Posterior vena cava (tissue), 2 donors: ENCODE results near the gene TLE7. TPM values are rescaled to one million over a fixed set of nuclear protein-coding genes. Genes with fewer than 3 reads are reported as not detected.

Experiments
- DNase-seq: peaks from one replicate; pipeline ENCODE4 v3.0.0-alpha.2; 2020; ENCODE audit warnings: low spot score
- intact Hi-C, 2 donors: fragments of 100-400 bp; cut with DNase I; formaldehyde crosslinking; loops; one replicate each; pipeline versions ENCODE4 v1.14.1 to v1.14.2; 2022 to 2023
- total RNA-seq, 2 donors: library from RNA; stranded (reverse); fragmentation: NEBNext Ultra II Directional; extraction: Animal tissue kit (Norgen Biotek cat#: 25700); gene quantifications; one replicate each; pipeline ENCODE4 v1.2.1, GENCODE V29; 2021
- donor health status: DM: yes; HTN: yes; CAD: no.
- donor health status: DM: yes; HTN: yes; CAD: no.

The TLE7 gene
- total RNA-seq, 2 donors from 2014 or later, result not detected

DNA sequence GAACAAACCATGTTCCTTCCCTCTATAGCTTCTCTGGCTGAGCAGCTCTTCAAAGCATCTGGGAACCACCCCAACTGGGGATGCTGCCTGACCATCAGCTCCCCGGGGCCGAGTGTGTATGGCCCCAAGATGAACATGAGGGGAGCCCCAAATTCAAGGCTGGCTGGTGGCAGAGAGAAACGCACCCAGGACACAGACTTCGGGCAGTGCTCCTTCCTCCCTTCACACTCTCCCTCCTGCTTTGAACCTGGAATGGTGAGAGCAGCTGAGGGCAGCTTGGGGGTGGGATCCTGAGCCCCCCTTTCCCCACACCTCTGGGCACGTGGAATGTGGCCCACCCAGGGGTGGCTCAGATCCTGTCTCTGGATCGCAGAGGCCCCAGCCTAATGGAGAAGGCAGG, 17.2 kb downstream of the TLE7 start:
- peak; percentile 38 for DNase-seq
- intact Hi-C loops, result no loop called here

DNA sequence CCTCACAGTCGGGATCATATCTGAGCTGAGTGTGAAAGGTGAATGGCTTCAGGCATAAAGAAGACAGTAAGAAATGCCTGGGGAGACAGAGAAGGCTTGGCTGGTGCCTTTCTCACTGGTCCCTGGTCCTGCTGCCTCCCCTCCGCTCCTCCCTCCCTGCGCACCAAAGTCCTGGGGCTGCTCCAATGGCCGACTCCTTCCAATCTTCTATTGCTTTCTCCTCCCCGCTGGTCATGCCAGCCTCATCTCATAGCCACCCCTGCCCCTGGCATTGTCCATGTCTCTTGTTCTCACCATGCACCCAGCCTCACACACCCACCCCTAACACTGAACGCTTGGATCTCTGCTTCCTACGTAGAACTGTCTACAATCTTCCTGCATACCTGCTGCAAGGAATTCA, 18.0 kb downstream of the TLE7 start:
- peak; percentile 56 for DNase-seq
- intact Hi-C loops, result no loop called here

DNA sequence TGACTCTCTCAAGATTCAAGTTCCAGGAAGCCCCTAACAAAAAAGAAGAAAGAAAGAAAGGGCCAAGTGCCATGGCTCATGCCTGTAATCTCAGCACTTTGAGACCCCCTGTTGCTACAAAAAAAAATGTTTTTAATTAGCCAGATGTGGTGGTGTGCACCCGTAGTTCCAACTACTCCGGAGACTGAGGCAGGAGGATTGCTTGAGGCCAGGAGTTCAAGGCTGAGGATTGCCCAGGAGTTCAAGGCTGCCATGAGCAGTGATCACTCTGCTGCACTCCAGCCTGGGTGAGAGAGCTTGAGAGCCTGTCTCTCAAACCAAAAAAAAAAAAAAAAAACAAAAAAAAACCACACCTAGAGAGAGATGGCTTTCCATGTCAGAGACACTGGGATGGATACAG, 18.8 kb downstream of the TLE7 start:
- DNase-seq, result no peak
- intact Hi-C loops, result no loop called here

DNA sequence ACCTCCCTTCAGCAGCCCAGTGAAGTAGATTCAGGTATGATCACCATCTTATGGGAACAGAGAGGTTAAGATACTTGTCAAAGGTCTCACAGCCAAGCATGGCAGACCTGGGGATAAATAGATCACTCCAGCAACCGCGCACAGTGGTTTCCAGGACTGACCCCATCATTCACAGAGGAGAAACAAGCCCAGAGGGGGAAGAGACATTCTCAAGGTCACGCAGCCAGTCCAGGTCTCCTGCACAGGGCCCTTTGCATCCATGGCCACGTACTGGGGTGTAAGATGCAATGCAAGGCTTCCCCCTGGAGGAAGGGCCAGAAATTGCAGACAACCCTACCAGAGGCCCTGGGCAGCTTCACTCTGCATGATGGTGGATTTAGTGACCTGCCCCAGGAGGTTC, 19.9 kb downstream of the TLE7 start:
- DNase-seq, result peak; percentile 54
- intact Hi-C loops, result no loop called here

DNA sequence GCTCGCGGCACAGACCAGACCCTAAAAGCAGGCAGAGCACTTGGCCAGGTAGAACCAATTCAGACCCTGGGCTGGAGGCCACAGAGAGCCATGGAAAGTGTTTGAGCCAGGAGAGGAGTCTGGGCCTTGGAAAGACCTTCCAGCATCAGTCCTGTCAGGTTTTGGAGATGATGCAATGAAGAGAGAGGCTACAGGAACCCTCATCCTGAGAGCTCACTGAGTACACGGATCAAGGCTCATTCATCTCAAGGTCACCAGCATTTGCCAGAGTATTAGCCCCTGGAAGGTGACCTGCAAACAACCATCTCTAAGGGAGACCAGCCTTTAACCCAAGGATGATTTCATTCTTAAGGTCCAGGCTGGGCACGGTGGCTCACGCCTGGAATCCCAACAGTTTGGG, 27.8 kb downstream of the TLE7 start:
- intact Hi-C loops, result loop anchor here (2.0 to 10.0 kb wide), 3 partner anchors 85 to 201 kb away; no protein-coding TSS in a partner anchor
- DNase-seq, result peak; percentile 43

DNA sequence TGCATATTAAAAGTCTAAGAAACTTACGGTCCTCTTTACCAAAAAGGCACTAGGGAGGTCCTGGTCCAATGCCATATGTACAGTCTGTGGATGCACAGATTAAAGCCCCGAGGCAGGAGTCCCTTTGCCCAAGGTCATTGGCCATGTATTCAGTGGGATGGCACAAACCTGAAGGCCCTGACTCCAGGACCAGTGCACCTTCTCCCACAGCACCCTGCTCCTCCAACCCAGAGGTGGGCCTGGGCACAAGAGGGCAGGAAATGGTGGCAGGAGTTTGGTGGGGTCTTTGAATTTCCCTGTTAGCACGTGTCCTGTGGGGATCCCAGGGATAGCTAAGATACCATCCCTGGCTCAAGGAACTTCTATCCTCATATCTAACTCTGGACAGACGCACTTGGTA, 28.5 kb downstream of the TLE7 start:
- intact Hi-C loops, result loop anchor here (5.0 to 10.0 kb wide), 2 partner anchors 89 to 201 kb away; no protein-coding TSS in a partner anchor
- peak; percentile 50 for DNase-seq

DNA sequence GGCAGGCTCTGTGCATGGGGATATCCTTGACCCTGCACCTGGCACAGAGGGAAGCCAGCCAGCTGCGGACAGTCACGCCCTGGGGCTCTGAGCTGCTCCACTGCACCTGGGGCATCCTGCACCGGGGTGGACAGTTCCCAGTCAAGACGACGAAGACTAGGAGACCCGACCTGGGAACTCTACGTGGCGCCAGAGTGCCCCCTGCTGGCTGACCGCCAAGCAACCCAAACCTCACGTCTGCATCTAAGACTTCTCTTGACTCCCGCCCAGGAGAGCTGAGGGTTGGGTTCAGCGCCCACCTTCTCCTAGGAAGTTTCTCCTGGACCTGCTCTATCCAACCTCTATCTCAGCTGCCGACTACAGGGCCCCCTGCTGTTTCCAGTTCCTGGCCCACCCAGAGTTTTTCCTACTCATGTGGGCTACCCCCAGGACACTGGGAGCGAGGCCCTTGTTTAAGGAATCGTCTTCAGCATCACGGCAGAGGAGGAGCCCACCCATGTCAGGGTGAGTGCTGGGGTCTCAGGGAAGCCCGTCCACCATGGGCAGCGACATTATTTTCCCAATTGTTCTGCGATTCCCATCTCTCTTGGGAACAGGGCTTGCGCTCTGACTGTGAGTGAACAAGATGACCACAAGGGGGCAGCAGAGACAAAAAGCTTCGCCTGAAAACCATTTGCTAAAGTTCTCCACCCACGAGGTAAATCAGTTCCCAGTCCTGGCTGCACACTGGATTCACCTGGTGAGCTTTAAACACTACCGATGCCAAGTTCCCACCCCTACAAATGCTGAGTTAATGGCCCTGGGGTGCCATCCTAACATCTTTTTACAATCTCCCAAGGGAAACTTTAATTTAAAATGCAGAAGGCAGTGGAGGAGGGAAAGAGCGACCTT, 29.3 kb downstream of the TLE7 start:
- DNase-seq, result peak; percentile 83
- intact Hi-C loops, result loop anchor here (5.0 to 10.0 kb wide), 2 partner anchors 90 to 202 kb away; no protein-coding TSS in a partner anchor

DNA sequence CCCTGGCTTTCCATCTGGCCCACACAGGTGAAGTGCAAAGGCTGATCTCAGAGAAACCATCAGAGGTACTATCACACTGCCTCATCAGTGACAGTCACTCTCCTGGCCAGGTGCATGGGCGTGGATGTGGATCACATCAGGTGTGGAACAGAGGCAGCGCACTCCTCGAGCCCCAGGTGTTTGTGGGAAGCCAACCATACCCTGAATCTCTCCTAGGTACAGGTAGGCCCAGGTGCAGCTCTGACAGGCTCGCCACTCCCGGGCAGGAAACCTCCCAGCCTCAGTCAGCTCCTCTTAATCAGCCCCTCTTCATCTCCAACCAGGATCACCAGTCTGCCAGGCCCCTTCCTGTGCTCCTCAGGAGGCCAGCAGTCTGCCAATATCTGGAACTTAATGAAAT, 31.7 kb downstream of the TLE7 start:
- DNase-seq, result peak; percentile 69
- intact Hi-C loops, result loop anchor here (5.0 to 10.0 kb wide), 2 partner anchors 92 to 205 kb away; no protein-coding TSS in a partner anchor

DNA sequence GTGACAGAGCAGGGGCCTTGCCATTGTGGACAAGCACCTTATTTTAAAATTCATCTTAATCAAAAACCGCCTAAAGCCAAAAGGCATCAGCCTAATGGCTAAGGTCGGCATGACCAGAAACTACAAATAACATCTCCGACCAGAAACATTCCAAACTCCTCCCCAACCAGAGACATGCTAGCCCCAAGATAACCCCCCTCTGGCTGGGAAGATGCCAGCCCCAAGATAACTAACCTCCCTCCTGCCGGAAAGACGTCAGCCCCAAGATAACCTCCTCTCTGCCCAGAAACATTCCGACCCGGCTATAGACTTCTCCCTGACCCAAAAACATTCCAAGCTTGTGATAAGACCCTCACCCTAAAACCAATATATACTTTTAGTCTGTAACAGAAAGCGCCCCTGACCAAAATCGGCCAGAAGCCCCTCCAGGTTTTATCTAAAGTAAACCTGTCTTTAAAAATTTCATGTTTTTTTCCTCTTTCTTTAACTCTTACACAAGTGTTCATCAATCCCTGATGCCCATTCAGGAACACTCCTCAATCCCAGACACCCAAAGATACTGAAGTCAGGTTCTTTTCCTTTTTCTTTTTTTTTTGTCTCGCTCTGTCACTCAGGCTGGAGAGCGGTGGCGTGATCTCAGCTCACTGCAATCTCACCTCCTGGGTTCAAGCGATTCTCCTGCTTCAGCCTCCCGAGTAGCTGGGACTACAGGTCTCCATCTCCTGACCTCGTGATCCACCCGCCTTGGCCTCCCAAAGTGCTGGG, 32.7 kb downstream of the TLE7 start:
- intact Hi-C loops, result no loop called here
- DNase-seq, result peak; percentile 36

DNA sequence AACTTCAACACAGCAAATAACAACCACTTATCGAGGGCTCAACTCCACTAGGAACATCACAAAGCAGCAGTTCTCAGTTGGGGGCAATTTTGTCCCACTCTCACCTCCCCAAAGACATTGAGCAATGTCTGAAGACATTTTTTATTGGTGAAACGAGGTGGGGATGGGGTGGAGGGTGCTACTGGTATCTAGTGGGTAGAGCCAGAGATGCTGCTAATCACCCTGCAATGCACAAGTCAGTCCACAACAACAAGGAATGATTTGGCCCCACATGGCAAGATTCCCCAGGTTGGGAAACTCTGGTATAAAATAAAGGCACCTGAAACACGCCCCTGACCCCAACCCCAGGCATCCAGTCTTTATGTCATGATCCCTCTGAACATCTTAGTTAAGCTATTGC, 33.3 kb downstream of the TLE7 start:
- peak; percentile 19 for DNase-seq
- intact Hi-C loops, result no loop called here

DNA sequence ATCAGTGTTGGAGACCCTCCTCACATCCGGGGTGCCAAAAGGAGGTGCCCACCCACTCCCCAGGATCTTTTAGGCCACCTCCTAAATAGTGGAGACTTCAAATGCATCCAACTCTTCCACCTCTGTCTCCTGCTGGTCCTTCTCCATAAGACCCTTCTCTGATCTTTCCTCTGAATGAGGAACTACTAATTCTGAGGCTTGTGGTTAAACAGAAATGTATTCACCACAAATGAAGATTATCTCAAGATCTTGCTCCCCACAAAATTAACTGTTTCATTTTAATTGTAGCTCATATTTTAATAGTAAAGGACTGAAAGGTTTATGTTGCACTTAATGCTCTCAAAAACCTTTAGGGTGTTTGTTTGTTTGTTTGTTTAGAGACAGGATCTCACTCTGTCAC, 34.1 kb downstream of the TLE7 start:
- intact Hi-C loops, result no loop called here
- DNase-seq, result peak; percentile 12

DNA sequence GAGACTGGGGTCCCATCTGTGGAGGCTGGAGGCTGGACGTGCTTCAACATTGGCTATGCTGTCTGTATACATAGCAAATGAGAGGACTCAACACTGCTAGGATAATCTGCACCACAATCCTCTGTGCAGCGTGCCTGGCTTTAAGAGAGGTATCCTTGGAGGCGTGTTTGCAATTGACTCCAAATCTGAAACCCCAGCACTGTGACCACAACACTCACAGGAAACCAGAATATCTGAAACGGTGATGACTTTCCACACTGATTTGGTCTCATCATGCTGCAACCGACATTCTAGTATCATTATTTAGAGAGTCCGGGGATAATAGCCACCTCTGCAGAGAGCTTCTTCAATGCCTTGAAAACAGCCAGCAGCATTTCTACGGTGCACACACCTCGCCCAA, 35.1 kb downstream of the TLE7 start:
- intact Hi-C loops, result no loop called here
- peak; percentile 18 for DNase-seq

DNA sequence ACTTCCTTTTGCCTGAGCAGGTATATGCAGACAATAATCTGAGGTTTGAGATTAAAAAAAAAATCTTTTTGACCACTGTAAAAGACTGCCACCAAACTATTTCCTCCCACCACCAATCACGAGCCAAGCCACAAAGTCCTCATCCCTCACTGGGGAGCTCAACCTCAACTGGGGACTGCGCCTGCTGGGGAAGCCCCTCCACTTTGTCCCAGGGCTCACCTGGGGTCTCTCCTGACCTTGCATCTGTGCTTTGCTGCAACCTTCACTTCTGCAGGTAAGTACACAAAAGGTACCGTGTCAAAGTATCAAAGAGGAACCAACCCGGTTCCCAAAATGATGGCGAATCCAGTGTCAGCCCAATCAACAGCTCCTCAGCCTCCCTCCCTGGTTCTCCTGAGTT, 35.5 kb downstream of the TLE7 start:
- intact Hi-C loops, result no loop called here
- DNase-seq, result peak; percentile 26

DNA sequence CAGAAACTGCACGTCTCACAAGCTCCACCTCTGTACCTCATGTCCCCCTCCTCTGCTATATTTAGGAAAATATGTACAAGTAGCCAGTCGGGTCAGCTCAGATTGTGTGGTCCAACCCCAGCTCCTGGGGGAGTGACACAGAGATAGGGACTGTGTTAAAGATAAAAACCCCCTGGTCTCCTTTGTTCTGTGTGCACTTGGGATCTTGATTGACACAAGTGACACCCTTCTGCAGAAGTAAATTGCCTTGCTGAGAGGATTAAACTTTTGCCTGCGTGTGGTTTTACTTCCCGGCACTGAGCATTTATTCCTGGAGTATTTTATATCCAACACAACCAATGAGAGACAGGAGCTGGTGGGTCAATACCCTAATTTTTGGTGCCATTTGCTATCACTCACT, 37.5 kb downstream of the TLE7 start:
- DNase-seq, result peak; percentile 3
- intact Hi-C loops, result no loop called here

DNA sequence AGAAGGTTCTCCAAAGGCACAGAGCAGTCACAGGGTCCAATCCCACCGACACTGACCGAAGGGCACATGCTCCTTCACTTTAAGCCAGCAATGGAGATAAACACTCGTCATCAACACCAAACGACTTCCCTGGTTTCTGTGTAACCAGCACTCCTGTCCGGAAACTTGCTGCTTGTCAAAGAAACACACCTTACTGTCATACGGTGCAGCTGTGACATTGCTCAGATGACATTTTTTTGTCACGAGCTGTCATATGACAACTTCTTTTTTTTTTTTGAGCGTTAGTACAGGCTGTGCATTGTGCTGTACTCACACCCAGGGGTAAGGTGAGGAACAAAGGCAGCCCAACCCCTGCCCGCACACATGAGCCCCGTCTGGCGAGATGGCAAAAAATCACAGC, 39.2 kb downstream of the TLE7 start:
- intact Hi-C loops, result no loop called here
- DNase-seq, result peak; percentile 23

DNA sequence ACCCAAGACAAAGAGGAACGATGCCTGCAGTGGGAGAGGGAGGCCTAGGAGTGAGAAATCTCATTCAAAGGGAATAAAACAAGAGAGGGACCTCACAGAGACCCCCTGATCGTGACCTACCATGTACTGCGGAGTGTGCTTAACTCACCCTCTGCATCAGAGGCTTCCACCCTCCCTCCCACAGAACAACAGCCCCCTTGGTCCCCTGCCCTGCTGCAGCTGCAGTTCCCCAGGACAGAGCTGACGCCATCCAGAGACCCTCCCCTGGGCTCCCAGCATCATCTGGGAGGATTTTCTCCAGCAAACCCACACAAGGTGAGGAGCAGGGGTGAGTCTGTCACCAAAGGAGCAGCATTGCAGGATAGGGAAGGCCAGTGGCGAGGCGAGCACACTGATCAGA, 39.8 kb downstream of the TLE7 start:
- intact Hi-C loops, result no loop called here
- DNase-seq, result peak; percentile 48

DNA sequence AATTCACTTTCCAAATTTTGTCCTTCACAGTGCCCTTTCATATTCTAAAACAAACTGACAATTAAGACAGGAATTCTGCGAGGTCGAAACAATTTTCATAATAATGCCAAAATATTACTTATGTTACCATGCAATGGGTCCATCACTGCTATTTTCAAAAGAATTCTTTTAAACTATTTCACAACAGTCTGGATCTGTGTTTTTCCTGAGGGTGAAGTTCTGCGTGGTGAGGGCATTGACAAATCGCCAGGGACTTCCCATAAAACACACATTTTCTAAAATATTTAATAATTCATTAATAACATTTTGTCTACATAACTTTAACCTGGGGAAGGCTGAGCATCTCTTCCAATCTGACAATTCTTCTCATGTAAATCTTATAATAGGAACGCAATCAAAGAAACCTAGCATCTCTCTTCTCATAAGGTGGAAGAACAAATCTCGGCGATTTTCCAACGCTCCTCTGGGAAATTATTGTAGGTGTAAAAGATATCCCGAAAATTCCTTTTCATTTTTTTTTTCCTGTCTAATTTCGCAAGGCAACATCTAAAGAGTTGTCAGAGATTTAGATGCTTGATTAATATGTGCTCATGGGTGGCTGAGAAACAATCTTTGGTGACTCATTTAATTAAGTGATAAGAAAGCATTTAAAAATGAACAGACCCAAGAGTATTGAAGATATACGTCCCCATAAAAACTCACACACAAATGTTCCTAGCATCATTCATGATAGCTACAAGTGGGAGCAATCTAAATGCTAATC, 41.9 kb downstream of the TLE7 start:
- no peak for DNase-seq
- intact Hi-C loops, result no loop called here

DNA sequence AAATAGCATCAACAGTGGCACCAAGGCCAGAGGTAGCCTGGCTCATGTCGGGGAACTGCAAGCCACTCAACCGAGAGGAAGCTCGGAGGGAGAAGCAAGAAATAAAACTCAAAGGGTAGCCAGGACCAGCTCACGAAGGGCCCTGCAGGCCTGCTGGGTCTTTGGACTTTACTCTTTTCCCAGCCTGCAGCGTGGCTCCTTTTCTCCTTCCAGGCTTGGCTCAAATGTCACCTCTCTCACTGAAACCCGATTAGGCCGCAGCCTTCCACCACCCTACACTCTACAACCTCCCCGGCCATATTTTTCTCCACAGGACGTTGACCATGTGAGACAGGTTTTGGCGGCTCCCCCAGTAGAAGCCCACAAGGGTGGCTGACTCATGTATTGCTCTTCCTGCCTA, 45.3 kb downstream of the TLE7 start:
- intact Hi-C loops, result no loop called here
- DNase-seq, result peak; percentile 36

DNA sequence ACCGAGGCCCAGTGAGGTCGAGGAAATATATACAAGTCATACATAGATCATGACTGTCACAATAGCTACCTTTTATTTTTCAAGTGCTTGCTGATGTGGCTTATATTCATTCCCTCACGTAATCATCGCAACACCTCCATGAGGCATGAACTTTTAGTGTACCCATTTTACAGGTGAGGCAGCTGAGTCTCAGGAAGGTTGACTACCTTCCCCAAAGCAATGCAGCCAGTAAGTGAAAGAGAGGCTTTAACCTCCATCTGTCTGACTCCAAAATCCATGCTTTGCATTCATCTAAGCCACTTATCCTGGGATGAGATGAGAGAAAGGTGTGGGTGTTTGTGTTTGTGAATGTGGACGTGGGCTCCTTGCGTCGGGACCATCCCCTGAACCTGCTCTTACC, 52.5 kb downstream of the TLE7 start:
- no peak for DNase-seq
- intact Hi-C loops, result no loop called here
